Uterus (tissue), 4 donors: ENCODE results near the gene STOM. TPM values are rescaled to one million over a fixed set of nuclear protein-coding genes. Genes with fewer than 3 reads are reported as not detected.

Experiments used
- DNase-seq, 2 donors: peaks; one replicate each; pipeline ENCODE4 v3.0.0-alpha.2; 2019 to 2020
- H3K27ac ChIP-seq, 2 donors: fragments of 200-600 bp; sonication (generic); 1 replicate in 1 of 2; 2 replicates in 1 of 2; pipeline ENCODE4 v1.5.1; 2016 to 2018
- H3K27me3 ChIP-seq, 2 donors: fragments of 200-600 bp; sonication (generic); one replicate each; pipeline ENCODE4 v1.5.1; 2018 to 2019; ENCODE audit warnings: control low read depth in 1 of 2
- H3K36me3 ChIP-seq, 2 donors: fragments of 200-600 bp; sonication (generic); one replicate each; pipeline ENCODE4 v1.5.1; 2019; ENCODE audit warnings: control low read depth in 1 of 2
- H3K4me1 ChIP-seq, 2 donors: fragments of 200-600 bp; sonication (generic); one replicate each; pipeline ENCODE4 v1.5.1; 2018 to 2019; ENCODE audit warnings: control low read depth in 1 of 2
- H3K4me3 ChIP-seq, 2 donors: fragments of 200-600 bp; sonication (generic); 1 replicate in 1 of 2; 2 replicates in 1 of 2; pipeline ENCODE4 v1.5.1; 2018 to 2019; ENCODE audit warnings: mild to moderate bottlenecking in 1 of 2
- H3K9me3 ChIP-seq, 2 donors: fragments of 200-600 bp; sonication (generic); one replicate each; pipeline ENCODE4 v1.5.1; 2019; ENCODE audit warnings: control low read depth in 1 of 2
- CTCF ChIP-seq, 4 experiments: fragments of 200-600 bp in 2 of 4; fragments of 450-650 bp in 2 of 4; sonication (generic) in 2 of 4; IDR thresholded peaks; one replicate each; pipeline ENCODE4 v1.5.1; 2016 to 2019; ENCODE audit warnings: antibody characterized with exemption in 4 of 4, mild to moderate bottlenecking in 2 of 4, moderate library complexity in 1 of 4
- POLR2A ChIP-seq, 2 donors: fragments of 450-650 bp; IDR thresholded peaks; one replicate each; pipeline ENCODE4 v1.6.1; 2016; ENCODE audit warnings: antibody characterized with exemption in 2 of 2, mild to moderate bottlenecking in 1 of 2, moderate library complexity in 1 of 2
- intact Hi-C: fragments of 100-400 bp; cut with DNase I; formaldehyde crosslinking; loops from one replicate; pipeline ENCODE4 v1.15.1; 2023; ENCODE audit warnings: low total_unique reads
- total RNA-seq, 4 donors: library from RNA; depleted of rRNA in 3 of 4; stranded (reverse); fragments of >200 nt in 3 of 4; gene quantifications; one replicate each; pipeline versions ENCODE4 v1.1.0 to v1.2.4, GENCODE V29; 2014 to 2023
- donor health status: DM: yes; HTN: yes; CAD: no.

The STOM gene
- total RNA-seq, 4 donors from 2014 or later, result 143 to 299 (median 158) TPM

GRCh38 chr9:121325387-121325786 lies 44.7 kb downstream of the STOM start:
- TF ChIP-seq CTCF (IDR thresholded peaks at IDR 0.05) (peak in 1 of 4 experiments; percentile 15), POLR2A (IDR thresholded peaks at IDR 0.05) (no peak)
- intact Hi-C loops, result loop anchor here (10.0 kb wide), 1 partner anchor 49 kb away; the partner anchor contains the start of gene STOM
- H3K36me3 ChIP-seq, result no peaks in the 10 kb centered on the region
- H3K4me3 ChIP-seq, result no peak overlapping the region
- H3K9me3 ChIP-seq, result no peaks in the 10 kb centered on the region
- H3K4me1 ChIP-seq, result peaks cover 3 to 15% of the 10 kb centered on the region in 2 donors
- no peaks in the 10 kb centered on the region for H3K27me3 ChIP-seq
- no peak for DNase-seq
- peak overlapping the region; percentile 82 to 98 for H3K27ac ChIP-seq

GRCh38 chr9:121324755-121325154 lies 45.3 kb downstream of the STOM start:
- Histone ChIP-seq H3K4me3 (no peak overlapping the region), H3K27ac (peak overlapping the region; percentile 82 to 98), H3K4me1 (peaks cover 3 to 15% of the 10 kb centered on the region in 2 donors), H3K27me3 (no peaks in the 10 kb centered on the region), H3K36me3 (no peaks in the 10 kb centered on the region), H3K9me3 (no peaks in the 10 kb centered on the region)
- intact Hi-C loops, result loop anchor here (10.0 kb wide), 1 partner anchor 50 kb away; the partner anchor contains the start of gene STOM
- TF ChIP-seq POLR2A (IDR thresholded peaks at IDR 0.05) (no peak), CTCF (IDR thresholded peaks at IDR 0.05) (no peak)
- DNase-seq, result no peak

GRCh38 chr9:121324316-121324715 lies 45.7 kb downstream of the STOM start:
- TF ChIP-seq POLR2A (IDR thresholded peaks at IDR 0.05) (no peak), CTCF (IDR thresholded peaks at IDR 0.05) (no peak)
- Histone ChIP-seq H3K36me3 (no peaks in the 10 kb centered on the region), H3K27ac (peak overlapping the region; percentile 82 to 98), H3K9me3 (no peaks in the 10 kb centered on the region), H3K27me3 (no peaks in the 10 kb centered on the region), H3K4me3 (no peak overlapping the region), H3K4me1 (peaks cover 3 to 15% of the 10 kb centered on the region in 2 donors)
- intact Hi-C loops, result loop anchor here (10.0 kb wide), 1 partner anchor 50 kb away; the partner anchor contains the start of gene STOM
- no peak for DNase-seq

GRCh38 chr9:121323449-121324151 lies 46.5 kb downstream of the STOM start:
- peak overlapping the region; percentile 82 to 98 for H3K27ac ChIP-seq
- no peaks in the 10 kb centered on the region for H3K9me3 ChIP-seq
- H3K4me1 ChIP-seq, result peaks cover 3 to 15% of the 10 kb centered on the region in 2 donors
- no peak overlapping the region for H3K4me3 ChIP-seq
- H3K27me3 ChIP-seq, result no peaks in the 10 kb centered on the region
- no peaks in the 10 kb centered on the region for H3K36me3 ChIP-seq
- DNase-seq, result no peak
- TF ChIP-seq CTCF (IDR thresholded peaks at IDR 0.05) (no peak), POLR2A (IDR thresholded peaks at IDR 0.05) (no peak)
- intact Hi-C loops, result loop anchor here (10.0 kb wide), 1 partner anchor 51 kb away; the partner anchor contains the start of gene STOM

GRCh38 chr9:121322737-121323448 lies 47.2 kb downstream of the STOM start:
- no peak for DNase-seq
- intact Hi-C loops, result loop anchor here (10.0 kb wide), 1 partner anchor 52 kb away; the partner anchor contains the start of gene STOM
- Histone ChIP-seq H3K36me3 (no peaks in the 10 kb centered on the region), H3K4me3 (no peak overlapping the region), H3K9me3 (no peaks in the 10 kb centered on the region), H3K4me1 (peaks cover 3 to 15% of the 10 kb centered on the region in 2 donors), H3K27ac (peak overlapping the region; percentile 82 to 98), H3K27me3 (no peaks in the 10 kb centered on the region)
- TF ChIP-seq CTCF (IDR thresholded peaks at IDR 0.05), result no peak
- no peak for TF ChIP-seq POLR2A (IDR thresholded peaks at IDR 0.05)
